HepG2 (cell line): Measurements from ENCODE around the gene LRRC17. TPM values are rescaled to one million over a fixed set of nuclear protein-coding genes. Genes with fewer than 3 reads are reported as not detected.

Experiments
- ATAC-seq: fragments of 200-7000 bp; cut with Tn5 transposase; 3 replicates; pipeline ENCODE4 v1.9.1; 2020; ENCODE audit warnings: mild to moderate bottlenecking, moderate library complexity
- BruUV-seq: library from RNA; stranded (reverse); fragments of 400-500 nt; replicated peaks from 2 replicates; lab custom pipeline; 2021; lab: Mats Ljungman, UMichigan
- CTCF ChIA-PET: fragments of 300-600 bp; formaldehyde crosslinking; extraction: SDS; loops from one replicate; lab custom pipeline; 2021; ENCODE audit warnings: low total read pairs, inconsistent platforms, low intra/inter-chr PET ratio; lab: Yijun Ruan, JAX
- POLR2A ChIA-PET: fragments of 350-600 bp; sonication (Branson Sonifier 250); formaldehyde crosslinking; loops from one replicate; lab custom pipeline; 2020; ENCODE audit warnings: antibody characterized with exemption, inconsistent platforms; lab: Yijun Ruan, JAX
- DNase-seq: peaks from one replicate; pipeline ENCODE4 v3.0.0-alpha.2; 2015; ENCODE audit warnings: low spot score
- FAIRE-seq: peaks from 3 replicates; lab custom pipeline; 2011; peaks lifted over from hg19 to GRCh38; lab: Jason Lieb, UNC
- H2AFZ ChIP-seq: one replicate; pipeline ENCODE4 v1.6.1; 2011; ENCODE audit warnings: low read length, inconsistent platforms
- H3K27ac ChIP-seq: fragments of 300-600 bp; 3 replicates; pipeline ENCODE4 v1.8.0; 2011; ENCODE audit warnings: mixed run types, mild to moderate bottlenecking, mixed read lengths, low read length, inconsistent platforms; ENCODE audit not compliant: insufficient read depth; ENCODE audit errors: extremely low read length
- H3K27me3 ChIP-seq, 2 experiments: fragments of 200-600 bp in 1 of 2; 2 replicates in 1 of 2; 3 replicates in 1 of 2; pipeline versions ENCODE4 v1.6.0 to v1.8.0; 2011; ENCODE audit warnings: low read length in 2 of 2, mild to moderate bottlenecking in 2 of 2, moderate library complexity in 2 of 2, inconsistent platforms in 1 of 2; ENCODE audit not compliant: insufficient read depth in 2 of 2, control insufficient read depth in 1 of 2
- H3K36me3 ChIP-seq, 2 experiments: fragments of 200-600 bp in 1 of 2; replicated peaks in 1 of 2; 2 replicates in 1 of 2; 3 replicates in 1 of 2; pipeline versions ENCODE4 v1.5.1 to v1.8.0; 2011; ENCODE audit warnings: low read length in 2 of 2, inconsistent platforms in 1 of 2; ENCODE audit not compliant: insufficient read depth in 2 of 2, control insufficient read depth in 1 of 2
- H3K4me1 ChIP-seq: 2 replicates; pipeline ENCODE4 v1.5.1; 2012; ENCODE audit warnings: low read length, inconsistent platforms; ENCODE audit not compliant: insufficient read depth
- H3K4me2 ChIP-seq: 2 replicates; pipeline ENCODE4 v1.6.0; 2011; ENCODE audit warnings: low read depth, low read length, inconsistent platforms
- H3K4me3 ChIP-seq, 3 experiments: fragments of 200-600 bp in 1 of 3; sonication (generic), shearing (Covaris generic) in 1 of 3; replicated peaks in 1 of 3; 2 replicates each; pipeline ENCODE4 v1.5.1; 2011 to 2016; ENCODE audit warnings: low read length in 3 of 3, inconsistent platforms in 2 of 3, low read depth in 2 of 3, mild to moderate bottlenecking in 2 of 3, control low read depth in 1 of 3, mixed read lengths in 1 of 3; ENCODE audit not compliant: insufficient read depth in 1 of 3
- H3K79me2 ChIP-seq: one replicate; pipeline ENCODE4 v1.6.1; 2011; ENCODE audit warnings: low read length, inconsistent platforms; ENCODE audit not compliant: insufficient read depth
- H3K9ac ChIP-seq: 2 replicates; pipeline ENCODE4 v1.6.0; 2011; ENCODE audit warnings: mild to moderate bottlenecking, low read depth, low read length, inconsistent platforms; ENCODE audit not compliant: insufficient read depth
- H3K9me3 ChIP-seq: 2 replicates; pipeline ENCODE4 v1.5.1; 2012; ENCODE audit warnings: mild to moderate bottlenecking, low read length
- H4K20me1 ChIP-seq: 2 replicates; pipeline ENCODE4 v1.6.0; 2011; ENCODE audit warnings: inconsistent platforms, mild to moderate bottlenecking, low read length, moderate library complexity; ENCODE audit not compliant: insufficient read depth
- EEA1 ChIP-seq: sonication (generic); formaldehyde crosslinking; IDR thresholded peaks from 2 replicates; pipeline ENCODE4 v1.5.1; 2020; ENCODE audit warnings: mild to moderate bottlenecking, missing genetic modification reagents, borderline replicate concordance
- HNF4A ChIP-seq: sonication (generic); formaldehyde crosslinking; IDR thresholded peaks from 2 replicates; pipeline ENCODE4 v1.4.0; 2020; ENCODE audit warnings: missing genetic modification reagents
- JUNB ChIP-seq: sonication (generic); formaldehyde crosslinking; IDR thresholded peaks from 2 replicates; pipeline ENCODE4 v1.8.0; 2022; ENCODE audit warnings: missing genetic modification reagents, mild to moderate bottlenecking, borderline replicate concordance
- MED1 ChIP-seq: sonication (generic); formaldehyde crosslinking; IDR thresholded peaks from 2 replicates; pipeline ENCODE4 v1.4.0; 2020; ENCODE audit warnings: missing genetic modification reagents
- MXD4 ChIP-seq: IDR thresholded peaks from 2 replicates; pipeline ENCODE4 v1.6.1; 2016; ENCODE audit warnings: mild to moderate bottlenecking, missing biosample characterization, missing genetic modification reagents
- ZEB1 ChIP-seq: IDR thresholded peaks from 2 replicates; pipeline ENCODE4 v1.6.1; 2012; ENCODE audit warnings: mild to moderate bottlenecking, low read depth, inconsistent platforms; ENCODE audit not compliant: insufficient replicate concordance
- ZFP1 ChIP-seq: IDR thresholded peaks from 2 replicates; pipeline ENCODE4 v1.6.1; 2016
- ZNF296 ChIP-seq: sonication (generic); formaldehyde crosslinking; conservative IDR thresholded peaks from 2 replicates; pipeline ENCODE4 v1.5.0; 2020; ENCODE audit warnings: mild to moderate bottlenecking, missing genetic modification reagents
- ZNF501 ChIP-seq: sonication (generic); formaldehyde crosslinking; IDR thresholded peaks from 2 replicates; pipeline ENCODE4 v1.5.1; 2020; ENCODE audit warnings: mild to moderate bottlenecking, moderate library complexity, missing genetic modification reagents
- ZNF747 ChIP-seq: sonication (generic); formaldehyde crosslinking; IDR thresholded peaks from 2 replicates; pipeline ENCODE4 v1.8.1; 2023; ENCODE audit warnings: missing genetic modification reagents, mild to moderate bottlenecking, borderline replicate concordance
- WGBS: methylation state at CpG from one replicate; pipeline ENCODE4 v1.1.6; 2017; ENCODE audit warnings: low lambda C conversion rate; 5-methylcytosine and 5-hydroxymethylcytosine counted together
- in situ Hi-C: cut with HindIII; loops from 2 replicates; pipeline ENCODE4 v1.10.0; 2017; ENCODE audit warnings: low pct_unique_long_range_greater_than_20kb; ENCODE audit not compliant: extremely low pct_ligation_motif_present
- intact Hi-C: fragments of 100-400 bp; cut with micrococcal nuclease; formaldehyde crosslinking; loops from one replicate; pipeline ENCODE4 v1.10.0; 2022; ENCODE audit not compliant: unreplicated experiment
- polyA plus RNA-seq, 8 experiments: library from polyadenylated mRNA; depleted of rRNA in 3 of 8; stranded (reverse) in 7 of 8; unstranded in 1 of 8; fragments of >200 nt; fragmentation: Illumina TruSeq in 4 of 8; extraction: Trizol in 4 of 8; gene quantifications; 2 replicates each; pipeline versions ENCODE4 v1.2.1 to v1.2.3, GENCODE V29; 2011 to 2016; ENCODE audit warnings: low read depth in 4 of 8, missing spikeins in 1 of 8, mixed read lengths in 1 of 8; ENCODE audit not compliant: insufficient read depth in 1 of 8
- total RNA-seq, 5 experiments: library from RNA; depleted of rRNA; stranded (reverse); fragments of >200 nt; fragmentation: Illumina TruSeq; extraction: Trizol; gene quantifications; 2 replicates each; pipeline ENCODE4 v1.2.3, GENCODE V29; 2016; ENCODE audit warnings: low read depth in 1 of 5
- TF ChIP-seq, protein P1 (sequence below): sonication (generic); formaldehyde crosslinking; IDR thresholded peaks from 2 replicates; pipeline ENCODE4 v1.4.0; 2020; ENCODE audit warnings: missing genetic modification reagents
- TF ChIP-seq, protein P2 (sequence below): sonication (generic); formaldehyde crosslinking; IDR thresholded peaks from 2 replicates; pipeline ENCODE4 v1.8.0; 2022; ENCODE audit warnings: mild to moderate bottlenecking, missing genetic modification reagents
- TF ChIP-seq, protein P3 (sequence below): sonication (generic); formaldehyde crosslinking; IDR thresholded peaks from 2 replicates; pipeline ENCODE4 v1.9.0; 2021; ENCODE audit warnings: missing genetic modification reagents, borderline replicate concordance

Gene LRRC17
- total and polyA plus RNA-seq, 2 of the 13 experiments (the other 11 are each of a cell fraction or from before 2014, with no cell fraction given) = 0.20 to 0.66 TPM

DNA sequence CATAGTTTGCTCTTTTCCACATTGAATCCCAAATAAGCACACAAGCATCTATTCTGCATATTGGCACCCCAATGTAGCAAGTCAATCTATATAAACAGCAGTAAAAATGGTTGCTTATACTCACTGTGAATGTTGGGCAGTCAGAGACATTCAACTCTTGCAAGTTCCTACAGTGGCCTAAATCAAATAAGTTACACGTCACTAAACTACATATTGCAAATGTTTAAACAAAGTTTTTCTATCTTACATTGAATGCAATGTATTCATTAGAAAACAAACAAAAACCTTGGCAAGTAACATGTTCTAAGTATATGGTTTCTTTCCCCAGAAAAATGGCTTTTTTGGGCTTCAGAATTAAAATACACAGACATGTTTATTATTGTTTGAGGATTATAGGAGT is 19.0 kb downstream of the LRRC17 start:
- H3K27me3 ChIP-seq = no peaks in the 10 kb centered on the region
- no peaks in the 10 kb centered on the region for H3K79me2 ChIP-seq
- TF ChIP-seq ZNF747 (CRISPR knock-in tag) = no peak
- no peak for TF ChIP-seq MED1
- TF ChIP-seq ZNF501 = no peak
- ATAC-seq = no peak
- FAIRE-seq = no peak
- no peaks in the 10 kb centered on the region for H3K36me3 ChIP-seq
- intact Hi-C loops (no loop called here), in situ Hi-C loops (no loop called here)
- H3K9me3 ChIP-seq = no peaks in the 10 kb centered on the region
- 14% methylated on average over 1 of the region's 1 CpG for WGBS
- H3K9ac ChIP-seq = no peak overlapping the region
- no peak overlapping the region for H3K4me2 ChIP-seq
- no peaks in the 10 kb centered on the region for H4K20me1 ChIP-seq
- no TSS peak for BruUV-seq
- POLR2A ChIA-PET = no interaction called here
- DNase-seq = no peak
- H3K27ac ChIP-seq = no peak overlapping the region
- CTCF ChIA-PET = no interaction called here
- H3K4me3 ChIP-seq = no peak overlapping the region
- H3K4me1 ChIP-seq = no peaks in the 10 kb centered on the region
- no peak overlapping the region for H2AFZ ChIP-seq

DNA sequence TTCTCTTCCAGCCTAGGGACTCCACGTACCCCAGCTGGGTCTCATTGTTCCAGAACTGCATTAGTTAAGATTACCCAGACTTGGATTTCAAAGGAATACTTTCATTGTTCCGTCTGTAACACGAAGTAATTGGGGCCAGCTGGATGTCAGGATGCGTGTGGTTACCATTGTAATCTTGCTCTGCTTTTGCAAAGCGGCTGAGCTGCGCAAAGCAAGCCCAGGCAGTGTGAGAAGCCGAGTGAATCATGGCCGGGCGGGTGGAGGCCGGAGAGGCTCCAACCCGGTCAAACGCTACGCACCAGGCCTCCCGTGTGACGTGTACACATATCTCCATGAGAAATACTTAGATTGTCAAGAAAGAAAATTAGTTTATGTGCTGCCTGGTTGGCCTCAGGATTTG is 21.0 kb downstream of the LRRC17 start:
- no peak overlapping the region for H2AFZ ChIP-seq
- ATAC-seq = no peak
- POLR2A ChIA-PET = no interaction called here
- H4K20me1 ChIP-seq = no peaks in the 10 kb centered on the region
- DNase-seq = no peak
- no peak overlapping the region for H3K4me2 ChIP-seq
- H3K4me3 ChIP-seq = no peak overlapping the region
- 78% methylated on average over 15 of the region's 15 CpGs for WGBS
- in situ Hi-C loops = no loop called here
- intact Hi-C loops = no loop called here
- no peak overlapping the region for H3K27ac ChIP-seq
- H3K36me3 ChIP-seq = no peaks in the 10 kb centered on the region
- CTCF ChIA-PET = no interaction called here
- no peak for FAIRE-seq
- no peaks in the 10 kb centered on the region for H3K4me1 ChIP-seq
- no peaks in the 10 kb centered on the region for H3K79me2 ChIP-seq
- no peaks in the 10 kb centered on the region; a peak in 1 of 5 replicates for H3K27me3 ChIP-seq
- no TSS peak for BruUV-seq
- H3K9ac ChIP-seq = no peak overlapping the region
- H3K9me3 ChIP-seq = no peaks in the 10 kb centered on the region
- no peak for TF ChIP-seq ZNF296 (CRISPR knock-in tag)
- TF ChIP-seq, protein P1, sequence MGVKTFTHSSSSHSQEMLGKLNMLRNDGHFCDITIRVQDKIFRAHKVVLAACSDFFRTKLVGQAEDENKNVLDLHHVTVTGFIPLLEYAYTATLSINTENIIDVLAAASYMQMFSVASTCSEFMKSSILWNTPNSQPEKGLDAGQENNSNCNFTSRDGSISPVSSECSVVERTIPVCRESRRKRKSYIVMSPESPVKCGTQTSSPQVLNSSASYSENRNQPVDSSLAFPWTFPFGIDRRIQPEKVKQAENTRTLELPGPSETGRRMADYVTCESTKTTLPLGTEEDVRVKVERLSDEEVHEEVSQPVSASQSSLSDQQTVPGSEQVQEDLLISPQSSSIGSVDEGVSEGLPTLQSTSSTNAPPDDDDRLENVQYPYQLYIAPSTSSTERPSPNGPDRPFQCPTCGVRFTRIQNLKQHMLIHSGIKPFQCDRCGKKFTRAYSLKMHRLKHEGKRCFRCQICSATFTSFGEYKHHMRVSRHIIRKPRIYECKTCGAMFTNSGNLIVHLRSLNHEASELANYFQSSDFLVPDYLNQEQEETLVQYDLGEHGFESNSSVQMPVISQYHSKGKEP (CRISPR knock-in tag) = no peak
- no peak for TF ChIP-seq MXD4
- TF ChIP-seq, protein P2, sequence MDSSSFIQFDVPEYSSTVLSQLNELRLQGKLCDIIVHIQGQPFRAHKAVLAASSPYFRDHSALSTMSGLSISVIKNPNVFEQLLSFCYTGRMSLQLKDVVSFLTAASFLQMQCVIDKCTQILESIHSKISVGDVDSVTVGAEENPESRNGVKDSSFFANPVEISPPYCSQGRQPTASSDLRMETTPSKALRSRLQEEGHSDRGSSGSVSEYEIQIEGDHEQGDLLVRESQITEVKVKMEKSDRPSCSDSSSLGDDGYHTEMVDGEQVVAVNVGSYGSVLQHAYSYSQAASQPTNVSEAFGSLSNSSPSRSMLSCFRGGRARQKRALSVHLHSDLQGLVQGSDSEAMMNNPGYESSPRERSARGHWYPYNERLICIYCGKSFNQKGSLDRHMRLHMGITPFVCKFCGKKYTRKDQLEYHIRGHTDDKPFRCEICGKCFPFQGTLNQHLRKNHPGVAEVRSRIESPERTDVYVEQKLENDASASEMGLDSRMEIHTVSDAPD (CRISPR knock-in tag) = no peak
- TF ChIP-seq ZEB1 = no peak
- TF ChIP-seq ZFP1 (CRISPR knock-in tag) = no peak
- TF ChIP-seq JUNB = no peak
- TF ChIP-seq HNF4A = no peak
- TF ChIP-seq, protein P3, sequence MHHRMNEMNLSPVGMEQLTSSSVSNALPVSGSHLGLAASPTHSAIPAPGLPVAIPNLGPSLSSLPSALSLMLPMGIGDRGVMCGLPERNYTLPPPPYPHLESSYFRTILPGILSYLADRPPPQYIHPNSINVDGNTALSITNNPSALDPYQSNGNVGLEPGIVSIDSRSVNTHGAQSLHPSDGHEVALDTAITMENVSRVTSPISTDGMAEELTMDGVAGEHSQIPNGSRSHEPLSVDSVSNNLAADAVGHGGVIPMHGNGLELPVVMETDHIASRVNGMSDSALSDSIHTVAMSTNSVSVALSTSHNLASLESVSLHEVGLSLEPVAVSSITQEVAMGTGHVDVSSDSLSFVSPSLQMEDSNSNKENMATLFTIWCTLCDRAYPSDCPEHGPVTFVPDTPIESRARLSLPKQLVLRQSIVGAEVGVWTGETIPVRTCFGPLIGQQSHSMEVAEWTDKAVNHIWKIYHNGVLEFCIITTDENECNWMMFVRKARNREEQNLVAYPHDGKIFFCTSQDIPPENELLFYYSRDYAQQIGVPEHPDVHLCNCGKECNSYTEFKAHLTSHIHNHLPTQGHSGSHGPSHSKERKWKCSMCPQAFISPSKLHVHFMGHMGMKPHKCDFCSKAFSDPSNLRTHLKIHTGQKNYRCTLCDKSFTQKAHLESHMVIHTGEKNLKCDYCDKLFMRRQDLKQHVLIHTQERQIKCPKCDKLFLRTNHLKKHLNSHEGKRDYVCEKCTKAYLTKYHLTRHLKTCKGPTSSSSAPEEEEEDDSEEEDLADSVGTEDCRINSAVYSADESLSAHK (CRISPR knock-in tag) = no peak
- no peak for TF ChIP-seq EEA1 (CRISPR knock-in tag)
